CD4-positive, alpha-beta T cell treated with Interleukin-15 for 1 hour (primary cell): Measurements from ENCODE around the gene L2HGDH.

Experiments
- DNase-seq: peaks from one replicate; pipeline ENCODE4 v3.0.0-alpha.2; 2020

Gene L2HGDH

DNA sequence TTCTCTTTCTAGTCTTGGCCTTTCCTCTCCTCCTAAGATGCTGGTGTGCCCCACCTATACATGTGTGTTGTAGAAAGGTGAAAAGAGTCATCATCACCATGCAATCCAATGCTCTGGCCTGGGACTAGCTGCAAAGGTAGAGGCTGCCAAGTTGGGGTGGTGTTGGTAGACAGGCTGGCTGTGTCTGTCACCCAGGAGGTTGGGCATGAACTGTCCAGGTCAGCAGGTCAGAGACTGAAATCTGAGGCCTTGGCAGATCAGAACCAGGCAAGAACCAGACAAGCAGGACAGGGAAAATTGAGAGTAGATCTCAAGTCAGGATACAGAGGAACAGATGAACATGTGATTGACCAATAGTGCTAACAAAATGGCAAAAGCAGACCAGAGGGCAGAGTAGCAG, 26.2 kb downstream of the L2HGDH start:
- DNase-seq: no peak

DNA sequence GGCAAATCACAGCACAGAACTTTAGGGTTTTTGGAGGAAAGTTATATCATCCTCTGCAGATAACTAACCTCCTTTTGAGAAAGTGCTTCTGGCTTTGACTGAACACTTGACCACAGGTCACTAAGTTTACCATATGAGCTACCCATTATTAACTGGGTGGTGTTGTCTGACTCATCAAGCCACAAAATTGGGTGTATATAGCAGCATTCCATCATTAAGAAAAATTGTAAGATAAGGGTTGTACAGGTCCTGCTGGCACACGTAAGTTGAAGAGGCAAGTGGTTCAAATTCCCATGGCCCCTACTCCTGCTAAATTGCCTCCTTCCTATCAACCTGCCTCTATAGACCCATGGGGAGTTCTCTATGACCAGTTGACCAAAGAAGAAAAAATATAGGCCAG, 39.5 kb downstream of the L2HGDH start:
- no peak for DNase-seq

- DNase-seq: no peak
Measured at GRCh38 chr14:50270932-50271331, 41.1 kb downstream of the L2HGDH start.

GRCh38 chr14:50265029-50265428, 47.0 kb downstream of the L2HGDH start:
- no peak for DNase-seq

- no peak for DNase-seq
Measured at GRCh38 chr14:50263321-50263720, 48.7 kb downstream of the L2HGDH start.

GRCh38 chr14:50262865-50263264, 49.2 kb downstream of the L2HGDH start:
- DNase-seq: no peak

DNA sequence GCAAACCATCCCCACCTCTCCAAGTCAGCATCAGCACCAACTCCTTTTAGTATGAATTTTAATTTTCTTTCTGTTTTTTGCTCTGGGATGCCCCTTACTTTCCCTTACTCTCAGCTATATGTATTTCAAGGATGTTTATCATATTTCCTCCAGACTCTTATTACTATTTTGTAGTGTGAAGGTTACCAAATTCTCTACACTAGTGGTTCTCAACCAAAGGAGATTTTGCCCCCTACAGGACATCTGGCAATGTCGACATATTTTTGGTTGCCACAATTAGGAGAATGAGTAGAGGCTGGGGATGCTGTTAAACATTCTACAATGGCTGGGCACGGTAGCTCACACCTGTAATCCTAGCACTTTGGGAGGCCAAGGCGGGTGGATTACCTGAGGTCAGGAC, 51.5 kb downstream of the L2HGDH start:
- no peak for DNase-seq

DNA sequence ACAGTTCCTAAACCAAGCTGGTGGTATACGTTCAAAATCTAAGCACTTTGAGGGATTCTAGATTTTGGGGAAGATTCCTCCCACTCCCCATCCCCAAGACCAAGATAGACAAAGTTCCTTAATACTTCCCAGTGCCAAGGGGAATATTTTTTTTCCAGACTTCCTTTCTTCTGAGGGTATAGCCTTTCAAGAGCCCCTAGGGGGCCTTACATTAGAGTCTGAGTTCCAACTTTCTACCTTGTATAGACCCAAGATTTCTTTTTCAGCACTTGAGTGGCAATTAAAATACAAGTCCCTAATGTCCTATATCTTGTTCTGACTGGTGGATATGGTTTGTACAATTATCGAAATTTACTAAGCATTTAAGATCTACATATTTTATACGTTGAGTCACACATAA, 52.0 kb downstream of the L2HGDH start:
- no peak for DNase-seq

GRCh38 chr14:50257732-50258131, 54.3 kb downstream of the L2HGDH start:
- DNase-seq: no peak

DNA sequence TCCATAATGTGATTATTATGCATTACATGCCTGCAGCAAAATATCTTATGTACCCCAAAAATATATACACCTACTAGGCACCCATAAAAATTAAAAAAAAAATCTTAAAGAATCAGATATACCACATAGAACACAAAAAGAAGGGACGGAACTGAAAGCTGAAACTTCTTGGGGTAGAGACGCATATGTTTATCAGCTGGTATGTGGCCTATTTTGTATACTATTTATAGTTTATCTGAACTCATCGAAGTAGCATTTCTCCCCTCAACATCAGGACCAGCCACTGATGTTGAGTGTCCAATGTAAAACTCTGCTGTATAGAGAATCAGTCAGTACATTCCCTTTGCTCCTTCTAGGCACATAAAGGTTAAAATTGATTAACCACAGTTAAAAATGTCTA, 57.8 kb downstream of the L2HGDH start:
- DNase-seq: no peak

- no peak for DNase-seq
Measured at GRCh38 chr14:50249136-50249775, 62.8 kb downstream of the L2HGDH start.

DNA sequence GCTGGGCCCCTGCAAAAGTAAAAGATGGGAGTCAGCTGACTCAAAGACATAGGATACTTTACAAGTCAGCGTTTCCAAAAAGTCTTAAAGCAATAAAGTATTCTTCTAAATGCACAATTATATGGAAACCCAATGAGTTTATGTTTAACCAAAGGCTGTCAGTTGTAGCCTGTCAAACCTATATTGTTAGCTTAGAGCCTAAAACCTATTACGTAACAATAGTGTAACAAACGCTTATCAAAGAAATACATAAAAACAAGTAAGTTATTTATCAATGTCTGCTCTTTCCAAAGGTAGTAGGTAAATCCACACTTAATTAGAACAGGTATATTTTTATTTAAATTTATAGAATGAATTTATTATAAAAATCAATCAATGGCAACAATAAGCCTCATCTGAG, 64.8 kb downstream of the L2HGDH start:
- no peak for DNase-seq

- DNase-seq: no peak
Measured at GRCh38 chr14:50242566-50243310, 69.3 kb downstream of the L2HGDH start.

- no peak for DNase-seq
Measured at GRCh38 chr14:50242096-50242495, 69.9 kb downstream of the L2HGDH start.

DNA sequence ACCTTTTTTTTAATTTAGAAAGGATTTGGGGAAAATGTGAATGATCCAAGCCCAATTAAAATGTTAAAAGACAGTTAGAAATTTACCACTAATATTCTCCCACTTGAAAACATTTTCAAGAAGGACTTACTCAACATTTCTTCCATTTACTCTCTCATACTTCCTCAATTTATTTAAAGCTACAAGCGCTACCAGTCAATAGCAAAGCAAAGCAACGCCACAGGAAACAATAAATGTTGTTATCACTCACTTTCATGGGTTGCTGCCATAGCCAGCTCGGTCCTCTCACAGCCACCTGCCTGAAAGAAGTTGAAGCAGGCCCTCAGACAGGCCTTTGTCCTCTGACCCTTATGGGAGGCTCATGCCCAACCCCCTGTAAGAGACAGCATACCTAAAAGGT, 74.6 kb downstream of the L2HGDH start:
- DNase-seq: no peak

GRCh38 chr14:50233951-50234250, 78.1 kb downstream of the L2HGDH start:
- no peak for DNase-seq

DNA sequence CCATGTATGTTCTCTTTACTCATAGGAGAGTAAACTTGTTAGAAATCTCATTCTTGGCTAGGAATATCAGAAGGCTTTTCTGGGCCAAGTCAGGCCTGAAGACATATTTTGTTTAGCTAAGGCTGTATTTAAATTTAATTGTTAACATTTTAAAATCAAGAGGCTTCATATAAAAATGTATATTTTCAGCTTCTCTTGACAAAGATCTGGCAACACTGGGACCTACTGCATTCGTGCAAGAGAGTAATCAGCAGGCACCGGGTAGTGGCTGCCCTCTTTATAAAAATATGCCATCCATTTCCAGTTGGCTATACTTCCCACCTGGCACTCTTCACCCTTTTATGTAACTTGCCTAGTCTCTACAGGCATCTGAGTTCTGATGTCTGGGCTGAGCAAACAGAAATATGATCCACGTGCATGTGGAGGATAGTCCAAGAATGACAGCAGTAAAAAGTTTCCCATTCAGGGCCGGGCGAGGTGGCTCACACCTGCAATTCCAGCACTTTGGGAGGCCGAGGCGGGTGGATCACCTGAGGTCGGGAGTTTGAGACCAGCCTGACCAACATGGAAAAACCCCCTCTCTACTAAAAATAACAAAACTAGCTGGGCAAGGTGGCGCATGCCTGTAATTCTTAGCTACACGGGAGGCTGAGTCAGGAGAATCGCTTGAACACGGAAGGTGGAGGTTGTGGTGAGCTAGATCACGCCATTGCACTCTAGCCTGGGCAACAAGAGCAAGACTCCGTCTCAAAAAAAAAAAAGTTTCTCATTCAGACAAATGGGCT, 78.7 kb downstream of the L2HGDH start:
- no peak for DNase-seq

- no peak for DNase-seq
Measured at GRCh38 chr14:50232276-50232642, 79.8 kb downstream of the L2HGDH start.

GRCh38 chr14:50231475-50232275, 80.4 kb downstream of the L2HGDH start, which contains the start of gene SOS2:
Gene SOS2, minus strand, starts transcription at chr14:50231578. Its CDS starts 295 bp downstream, at chr14:50231283.
- DNase-seq: peak; percentile 86

GRCh38 chr14:50230701-50231474, 81.1 kb downstream of the L2HGDH start:
- peak; percentile 23 for DNase-seq

DNA sequence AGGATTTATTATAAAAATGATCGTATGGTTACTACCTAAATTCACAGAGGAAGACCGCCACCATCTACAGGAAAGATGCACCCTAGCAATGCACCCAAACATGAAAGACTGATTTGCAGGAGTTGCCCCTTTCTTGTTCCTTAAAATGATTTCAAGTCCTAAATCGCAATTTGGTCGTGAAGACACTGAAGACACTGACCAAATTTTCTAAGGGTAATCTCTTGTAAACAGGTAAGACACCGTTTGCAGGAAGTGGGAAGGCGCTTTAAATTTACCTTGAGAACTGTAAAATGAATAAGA, 81.7 kb downstream of the L2HGDH start:
- DNase-seq: no peak

- DNase-seq: no peak
Measured at GRCh38 chr14:50229681-50230080, 82.3 kb downstream of the L2HGDH start.

DNA sequence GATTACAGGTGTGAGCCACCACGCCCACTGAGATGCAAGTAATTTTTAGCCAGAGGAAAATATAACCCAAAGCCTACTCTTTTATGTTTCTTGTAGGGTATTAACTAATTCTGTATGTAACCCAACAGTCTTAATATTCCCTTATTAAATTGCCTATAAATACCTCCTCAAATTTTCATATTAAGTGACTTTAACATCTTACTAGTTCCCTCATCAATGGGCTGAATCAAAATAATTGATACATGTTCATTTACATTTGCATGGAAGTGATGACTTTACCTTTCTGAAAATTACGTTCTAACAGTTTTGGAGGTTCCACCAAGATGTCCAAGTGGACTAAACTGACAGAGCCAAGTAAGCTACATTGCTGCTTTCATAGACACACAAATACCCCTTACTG, 83.7 kb downstream of the L2HGDH start:
- no peak for DNase-seq
